Measurements from ENCODE around the gene LAMA2.
"Not testable (repeated sequence)": the region's sequence is repeated elsewhere in the genome, so short reads cannot be mapped to it uniquely, and the experiment has no call there.

Gene LAMA2

GRCh38 chr6:129073051-129073450 is 190.1 kb downstream of the LAMA2 start:
- no peak for DNase-seq (ENCODE audit: low read depth in 2 of 2)

DNA sequence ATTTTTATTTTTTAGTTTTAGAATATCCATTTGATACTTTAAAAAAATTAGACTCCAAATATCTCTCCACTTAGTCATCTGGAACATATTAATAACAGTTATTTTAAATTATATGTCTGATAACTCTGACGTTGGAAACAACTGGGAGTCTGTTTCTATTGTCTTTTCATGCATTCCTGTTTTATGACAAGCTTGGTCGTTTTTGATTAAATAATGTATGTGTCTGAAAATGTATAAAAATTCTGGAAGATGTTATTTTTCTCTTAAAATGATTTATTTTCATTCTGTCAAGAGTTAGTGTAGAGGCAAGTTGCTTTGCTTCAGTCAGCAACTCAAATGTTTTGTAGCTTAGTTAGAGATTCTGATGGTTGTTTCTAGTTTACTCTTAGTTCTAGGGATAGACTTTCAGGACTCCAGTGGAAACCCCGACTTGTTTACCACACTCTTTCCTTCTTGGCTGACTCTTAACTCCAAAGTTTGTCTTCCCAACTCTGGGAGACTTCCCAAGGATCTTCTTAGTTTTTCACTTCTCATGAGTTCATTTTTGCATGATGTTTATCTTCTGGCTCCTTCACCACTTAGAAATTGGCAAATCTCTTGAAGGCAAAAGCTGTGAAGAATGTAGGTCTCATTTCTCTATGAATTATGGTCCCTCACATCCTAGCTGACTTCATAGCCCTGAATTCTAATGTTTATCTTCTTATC is 190.9 kb downstream of the LAMA2 start:
- no peak for DNase-seq (ENCODE audit: low read depth in 2 of 2)

- no peak for DNase-seq (ENCODE audit: low read depth in 2 of 2)
These were observed 201.5 kb downstream of the LAMA2 start for GRCh38 chr6:129084406-129084805.

GRCh38 chr6:129088481-129088880 is 205.5 kb downstream of the LAMA2 start:
- not testable (repeated sequence) for DNase-seq (ENCODE audit: low read depth in 2 of 2)

GRCh38 chr6:129089357-129089756 is 206.4 kb downstream of the LAMA2 start:
- DNase-seq (ENCODE audit: low read depth in 2 of 2), result no peak

DNA sequence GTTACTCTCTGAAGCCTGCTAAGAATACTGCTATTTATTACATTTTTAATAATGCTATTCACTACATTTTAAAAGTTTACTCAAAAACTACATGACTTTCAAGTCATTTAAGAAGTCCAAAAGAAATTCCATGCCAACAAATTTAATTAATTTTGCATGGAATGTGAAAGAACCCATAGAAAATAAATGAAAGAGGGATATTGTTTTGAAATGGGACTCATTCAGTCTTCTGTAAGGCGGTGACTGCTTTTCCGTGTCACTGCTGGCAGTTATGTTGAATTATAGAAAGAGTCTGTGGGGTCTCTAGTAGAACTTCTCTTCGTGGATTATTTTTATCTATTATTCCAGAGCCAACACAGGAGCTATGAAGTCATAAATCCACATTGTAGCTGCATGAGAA is 211.2 kb downstream of the LAMA2 start:
- no peak for DNase-seq (ENCODE audit: low read depth in 2 of 2)

DNA sequence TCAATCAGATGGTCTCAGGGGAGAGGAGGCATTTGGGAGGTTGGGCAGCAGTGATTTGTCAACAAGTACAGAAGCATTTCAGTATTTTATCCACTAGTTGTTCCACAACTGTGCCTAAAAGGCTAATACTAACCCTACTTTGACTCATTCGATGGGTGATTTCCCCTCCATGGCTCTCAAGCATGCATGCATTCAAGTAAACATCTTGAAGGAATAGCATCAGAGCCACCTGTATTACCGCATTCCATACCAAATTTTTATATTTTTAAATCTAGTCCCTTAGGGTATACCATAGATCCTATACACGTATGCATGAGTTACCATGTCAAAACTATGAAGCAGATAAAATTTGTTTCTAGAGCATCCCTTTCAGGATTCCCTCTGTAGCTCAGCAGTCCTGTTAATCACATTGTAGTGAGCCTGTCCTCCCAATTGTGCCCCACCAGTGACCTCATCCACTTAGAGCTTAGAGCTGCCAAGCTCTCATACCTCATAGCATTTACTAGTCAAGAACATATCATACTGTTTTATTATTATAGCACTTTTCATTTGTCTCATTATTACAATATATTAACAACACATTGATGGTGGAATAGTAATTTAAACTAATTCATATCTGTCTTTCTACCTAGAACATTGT is 213.8 kb downstream of the LAMA2 start:
- DNase-seq (ENCODE audit: low read depth in 2 of 2), result no peak

DNA sequence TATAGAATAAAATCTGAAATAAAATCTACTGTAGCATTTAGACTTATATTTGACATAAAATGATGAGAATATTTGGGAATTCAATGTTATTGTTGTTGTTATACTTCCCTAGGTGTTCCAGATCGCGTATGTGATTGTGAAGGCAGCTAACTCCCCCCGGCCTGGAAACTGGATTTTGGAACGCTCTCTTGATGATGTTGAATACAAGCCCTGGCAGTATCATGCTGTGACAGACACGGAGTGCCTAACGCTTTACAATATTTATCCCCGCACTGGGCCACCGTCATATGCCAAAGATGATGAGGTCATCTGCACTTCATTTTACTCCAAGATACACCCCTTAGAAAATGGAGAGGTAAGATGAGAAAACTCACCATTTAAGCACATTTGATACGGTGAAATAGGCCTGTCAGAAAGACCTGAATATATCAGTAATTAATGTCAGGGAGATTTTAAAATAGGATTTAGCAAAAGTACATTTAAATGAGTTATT is 215.2 kb downstream of the LAMA2 start:
- no peak for DNase-seq (ENCODE audit: low read depth in 2 of 2)

DNA sequence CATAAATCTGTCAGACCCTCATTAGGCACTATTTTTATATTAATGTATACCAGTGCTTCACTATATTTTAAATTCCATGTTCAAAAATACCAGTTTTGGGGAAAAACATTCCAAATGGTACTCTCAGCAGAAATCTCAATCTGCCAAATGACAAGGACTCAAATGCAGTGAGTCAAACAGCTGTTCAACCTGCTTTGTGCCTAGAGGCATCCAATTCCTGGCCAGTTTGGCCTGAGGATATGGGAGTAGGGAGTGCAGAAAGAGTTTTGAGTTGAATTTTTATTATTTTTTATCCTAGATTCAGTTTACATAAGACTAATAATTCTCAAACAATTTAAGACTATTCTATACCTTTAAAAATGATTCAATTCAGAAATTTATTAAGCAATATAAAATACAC is 216.8 kb downstream of the LAMA2 start:
- no peak for DNase-seq (ENCODE audit: low read depth in 2 of 2)

- no peak for DNase-seq (ENCODE audit: low read depth in 2 of 2)
These were observed 217.2 kb downstream of the LAMA2 start for GRCh38 chr6:129100164-129100563.

- no peak for DNase-seq (ENCODE audit: low read depth in 2 of 2)
These were observed 219.8 kb downstream of the LAMA2 start for GRCh38 chr6:129102741-129103140.

DNA sequence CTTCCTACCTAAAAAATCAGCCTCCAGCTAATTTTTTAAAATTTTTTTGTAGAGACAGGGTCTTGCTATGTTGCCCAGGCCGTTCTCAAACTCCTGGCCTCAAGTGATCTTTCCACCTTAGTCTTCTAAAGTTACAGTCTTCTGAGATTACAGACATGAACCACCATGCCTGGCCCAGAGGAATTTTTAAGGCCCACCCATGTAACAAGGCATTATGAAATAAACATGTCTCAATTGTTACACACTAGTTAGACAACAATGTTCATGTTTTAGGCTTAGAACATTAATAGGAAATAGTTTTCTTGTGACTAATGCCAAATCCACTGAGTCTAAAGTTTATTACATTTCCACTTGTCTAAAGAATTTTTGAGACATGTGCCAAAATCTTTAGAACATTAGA is 221.2 kb downstream of the LAMA2 start:
- DNase-seq (ENCODE audit: low read depth in 2 of 2), result no peak

GRCh38 chr6:129104560-129104959 is 221.6 kb downstream of the LAMA2 start:
- no peak for DNase-seq (ENCODE audit: low read depth in 2 of 2)

- no peak for DNase-seq (ENCODE audit: low read depth in 2 of 2)
These were observed 222.1 kb downstream of the LAMA2 start for GRCh38 chr6:129105035-129105434.

DNA sequence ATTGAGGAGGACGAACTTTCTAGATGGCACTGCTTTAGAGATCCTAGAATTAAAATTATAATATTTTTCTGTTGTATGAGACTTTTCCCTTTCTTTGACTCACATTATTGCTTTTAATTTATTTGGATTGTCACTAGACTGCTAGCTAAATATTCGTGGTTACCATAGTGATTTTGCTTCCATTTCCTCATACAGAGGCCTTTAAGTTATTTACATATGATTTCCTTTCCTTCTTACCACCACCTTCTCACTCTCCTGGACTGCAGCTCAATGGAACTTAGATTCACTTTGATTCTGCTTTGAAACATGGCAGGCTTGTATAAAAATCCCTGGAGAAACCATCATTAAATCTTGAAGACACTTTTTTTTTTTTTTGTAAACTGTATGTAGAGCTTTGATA is 222.9 kb downstream of the LAMA2 start:
- DNase-seq (ENCODE audit: low read depth in 2 of 2), result no peak

- DNase-seq (ENCODE audit: low read depth in 2 of 2), result no peak
These were observed 225.4 kb downstream of the LAMA2 start for GRCh38 chr6:129108337-129108736.

GRCh38 chr6:129110690-129111343 is 227.9 kb downstream of the LAMA2 start:
- DNase-seq (ENCODE audit: low read depth in 2 of 2), result no peak

GRCh38 chr6:129111346-129111745 is 228.4 kb downstream of the LAMA2 start:
- DNase-seq (ENCODE audit: low read depth in 2 of 2), result no peak

- no peak for DNase-seq (ENCODE audit: low read depth in 2 of 2)
These were observed 228.9 kb downstream of the LAMA2 start for GRCh38 chr6:129111853-129112252.

- DNase-seq (ENCODE audit: low read depth in 2 of 2), result no peak
These were observed 229.7 kb downstream of the LAMA2 start for GRCh38 chr6:129112591-129112990.

DNA sequence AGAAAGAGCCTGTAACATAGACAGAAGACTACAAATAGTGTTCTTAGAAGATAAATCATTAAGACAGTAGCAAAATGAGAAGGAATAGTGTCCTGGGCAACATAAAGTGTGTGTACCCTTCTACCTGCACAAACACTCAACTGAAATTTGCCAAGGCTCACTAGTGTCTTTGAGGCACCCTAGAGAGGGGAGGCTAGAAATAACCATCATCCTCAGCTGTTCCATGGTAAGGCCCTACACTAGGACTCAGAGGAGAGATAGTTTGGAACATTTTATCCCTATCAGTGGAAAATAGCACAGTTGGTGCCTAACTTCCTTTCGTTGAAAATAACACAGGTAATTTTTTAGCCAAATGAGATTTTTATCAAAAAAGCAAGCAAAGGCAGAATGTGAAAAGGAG is 230.7 kb downstream of the LAMA2 start:
- DNase-seq (ENCODE audit: low read depth in 2 of 2), result no peak

- no peak for DNase-seq (ENCODE audit: low read depth in 2 of 2)
These were observed 231.9 kb downstream of the LAMA2 start for GRCh38 chr6:129114636-129115391.

All from stimulated activated CD8-positive, alpha-beta memory T cell treated with anti-CD3 and anti-CD28 coated beads, Interleukin-2, amount 100 ng/mL, for 48 hours (primary cell).